ENCODE measurements around the gene TUBGCP2.

DNA sequence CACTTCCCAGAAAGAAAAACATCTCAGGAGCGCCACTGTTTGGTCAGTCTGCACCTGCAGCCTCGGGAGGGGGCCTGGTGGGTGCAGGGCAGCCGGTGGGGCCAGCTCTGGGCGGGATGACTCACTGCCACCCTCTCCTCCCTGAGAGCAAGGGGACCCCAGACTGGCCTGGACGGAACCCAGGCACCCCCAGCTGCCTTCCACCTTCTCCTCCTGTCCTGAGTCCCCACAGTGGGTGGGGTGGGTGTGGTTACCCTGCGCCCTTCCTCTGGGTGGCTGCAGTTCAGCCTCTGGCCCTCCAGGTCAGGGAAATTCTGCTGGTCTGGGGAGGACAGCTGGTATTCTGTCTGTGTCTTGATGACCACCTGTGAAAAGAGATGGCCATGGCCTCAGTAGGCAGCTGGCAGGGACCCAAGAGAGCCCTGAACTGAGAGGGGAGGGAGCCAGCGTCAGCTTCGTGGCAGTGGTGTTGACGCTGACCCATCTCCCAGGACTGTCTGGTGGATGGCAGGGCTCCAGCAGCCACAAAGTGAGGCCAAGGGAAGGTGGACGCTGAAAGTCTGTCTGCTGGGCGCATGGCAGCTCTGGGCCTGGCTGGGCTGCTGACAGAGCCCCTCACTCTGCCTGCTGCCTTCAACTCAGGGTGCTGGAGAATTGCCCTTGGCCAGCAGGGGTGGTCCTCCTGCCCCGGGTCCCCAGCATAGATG, 19.1 kb upstream of the TUBGCP2 start:
- TF ChIP-seq POLR2A (IDR thresholded peaks at IDR 0.05) (no peak), CTCF (IDR thresholded peaks at IDR 0.05 in 4 of 5, conservative IDR thresholded peaks at IDR 0.05 in 1 of 5) (no peak)

Data from gastrocnemius medialis (tissue), 4 donors.